Stimulated activated CD8-positive, alpha-beta memory T cell treated with anti-CD3 and anti-CD28 coated beads, Interleukin-15, amount 100 ng/mL, for 1 hour (primary cell): ENCODE data around the gene ARHGAP24.
"Not testable (repeated sequence)": the region's sequence is repeated elsewhere in the genome, so short reads cannot be mapped to it uniquely, and the experiment has no call there.

Experiments used
- DNase-seq: peaks from one replicate; pipeline ENCODE4 v3.0.0-alpha.2; 2020; ENCODE audit warnings: low read depth

Gene ARHGAP24

GRCh38 chr4:85656759-85657505 lies 182.0 kb downstream of the ARHGAP24 start:
- no peak for DNase-seq

- no peak for DNase-seq
Measured at GRCh38 chr4:85658766-85659439, 184.0 kb downstream of the ARHGAP24 start.

- no peak for DNase-seq
Measured at GRCh38 chr4:85659610-85660218, 184.8 kb downstream of the ARHGAP24 start.

GRCh38 chr4:85666625-85667024 lies 191.7 kb downstream of the ARHGAP24 start:
- DNase-seq = not testable (repeated sequence)

- DNase-seq = no peak
Measured at GRCh38 chr4:85669204-85669603, 194.3 kb downstream of the ARHGAP24 start.

GRCh38 chr4:85669992-85670548 lies 195.1 kb downstream of the ARHGAP24 start:
- no peak for DNase-seq

- DNase-seq = no peak
Measured at GRCh38 chr4:85671120-85671519, 196.2 kb downstream of the ARHGAP24 start.

GRCh38 chr4:85672116-85672515 lies 197.2 kb downstream of the ARHGAP24 start:
- DNase-seq = no peak

GRCh38 chr4:85672959-85673358 lies 198.0 kb downstream of the ARHGAP24 start:
- no peak for DNase-seq

GRCh38 chr4:85673540-85673939 lies 198.6 kb downstream of the ARHGAP24 start:
- no peak for DNase-seq

- DNase-seq = no peak
Measured at GRCh38 chr4:85675076-85676049, 200.4 kb downstream of the ARHGAP24 start.

GRCh38 chr4:85676050-85676425 lies 201.1 kb downstream of the ARHGAP24 start:
- DNase-seq = no peak

GRCh38 chr4:85676850-85677590 lies 202.1 kb downstream of the ARHGAP24 start:
- DNase-seq = no peak

- DNase-seq = no peak
Measured at GRCh38 chr4:85681221-85681657, 206.3 kb downstream of the ARHGAP24 start.

- DNase-seq = no peak
Measured at GRCh38 chr4:85681921-85682320, 207.0 kb downstream of the ARHGAP24 start.

GRCh38 chr4:85682391-85682790 lies 207.4 kb downstream of the ARHGAP24 start:
- DNase-seq = no peak

GRCh38 chr4:85684676-85685075 lies 209.7 kb downstream of the ARHGAP24 start:
- no peak for DNase-seq

GRCh38 chr4:85686398-85686797 lies 211.4 kb downstream of the ARHGAP24 start:
- DNase-seq = no peak

GRCh38 chr4:85688055-85688740 lies 213.2 kb downstream of the ARHGAP24 start:
- no peak for DNase-seq

GRCh38 chr4:85696661-85697060 lies 221.7 kb downstream of the ARHGAP24 start:
- DNase-seq = no peak
